Pancreas (tissue), 10 donors: ENCODE data around the gene ARHGEF1. TPM values are rescaled to one million over a fixed set of nuclear protein-coding genes. Genes with fewer than 3 reads are reported as not detected.

Experiments used
- ATAC-seq, 4 donors: fragments of 200-7000 bp; cut with Tn5 transposase; one replicate each; pipeline versions ENCODE4 v1.8.0 to v1.9.1; 2020; ENCODE audit warnings: mild to moderate bottlenecking in 4 of 4, moderate library complexity in 4 of 4
- DNase-seq, 6 donors: peaks; one replicate each; pipeline ENCODE4 v3.0.0-alpha.2; 2020
- FAIRE-seq: peaks from 2 replicates; lab custom pipeline; 2012; peaks lifted over from hg19 to GRCh38; lab: Jason Lieb, UNC
- H3K27ac ChIP-seq, 4 donors: fragments of 200-600 bp; sonication (generic); 1 replicate in 3 of 4; 2 replicates in 1 of 4; pipeline versions ENCODE4 v1.5.0 to v1.8.0; 2020
- H3K27me3 ChIP-seq, 4 donors: fragments of 200-600 bp; one replicate each; pipeline ENCODE4 v1.8.0; 2021
- H3K36me3 ChIP-seq, 3 donors: fragments of 200-600 bp; sonication (generic) in 1 of 3; one replicate each; pipeline versions ENCODE4 v1.5.0 to v1.8.0; 2020 to 2021
- H3K4me1 ChIP-seq, 3 donors: fragments of 200-600 bp; one replicate each; pipeline ENCODE4 v1.8.0; 2021
- H3K4me3 ChIP-seq, 4 donors: fragments of 200-600 bp; sonication (generic) in 2 of 4; one replicate each; pipeline versions ENCODE4 v1.5.0 to v1.8.0; 2020 to 2021
- H3K9me3 ChIP-seq, 4 donors: fragments of 200-600 bp; one replicate each; pipeline ENCODE4 v1.8.0; 2021
- CTCF ChIP-seq, 4 donors: fragments of 200-600 bp; sonication (generic) in 3 of 4; IDR thresholded peaks; one replicate each; pipeline versions ENCODE4 v1.5.0 to v1.8.0; 2021; ENCODE audit warnings: antibody characterized with exemption in 4 of 4
- WGBS, 2 donors: extraction: QIAGEN DNeasy Blood & Tissue Kit; methylation state at CpG; one replicate each; pipeline ENCODE4 v1.1.7; 2013; 5-methylcytosine and 5-hydroxymethylcytosine counted together
- intact Hi-C, 3 donors: fragments of 100-400 bp; cut with DNase I; formaldehyde crosslinking; loops; one replicate each; pipeline versions ENCODE4 v1.11.1 to v1.14.2; 2022
- polyA plus RNA-seq, 2 donors: library from polyadenylated mRNA; stranded (reverse); fragments of 200-250 nt; gene quantifications; one replicate each; pipeline ENCODE4 v1.2.3, GENCODE V29; 2013
- total RNA-seq, 6 donors: library from RNA; stranded (reverse); fragmentation: NEBNext Ultra II Directional in 4 of 6; extraction: Animal tissue kit (Norgen Biotek cat#: 25700) in 4 of 6; gene quantifications; one replicate each; pipeline versions ENCODE4 v1.2.1 to v1.2.4, GENCODE V29; 2021 to 2023
- donor health status: healthy with polysubstance abuse.
- donor health status: DM: no; HTN: no; CAD: no; lungs with moderate emphysema.
- donor health status: DM: no; HTN: no; CAD: no.
- donor health status: control.
- donor health status: control.
- donor health status: Bipolar disorder and iron deficiency.
- donor health status: DM: yes; HTN: yes; CAD: no.
- donor health status: DM: no; HTN: no; CAD: no.
- donor health status: DM: no; HTN: no; CAD: no.
- donor health status: DM: yes; HTN: yes; CAD: no.

The ARHGEF1 gene
- total and polyA plus RNA-seq, 8 donors, result 26.3 to 179 (median 39.3) TPM

GRCh38 chr19:41868120-41868988 is 14.6 kb upstream of the ARHGEF1 start:
- TF ChIP-seq CTCF (IDR thresholded peaks at IDR 0.05), result no peak
- no peak overlapping the region for H3K27ac ChIP-seq
- H3K36me3 ChIP-seq, result peaks cover 2 to 57% (median 28%) of the 10 kb centered on the region in 3 donors
- ATAC-seq (no peak), FAIRE-seq (no peak), DNase-seq (peak in 2 of 6 donors; percentile 11 to 30)
- peaks cover 0 to 7% (median 4%) of the 10 kb centered on the region in 3 donors for H3K4me1 ChIP-seq
- WGBS, 2 donors, result 52 to 54% methylated on average over 10 of the region's 10 CpGs
- no peaks in the 10 kb centered on the region for H3K9me3 ChIP-seq
- intact Hi-C loops, result no loop called here
- H3K4me3 ChIP-seq, result no peak overlapping the region
- no peaks in the 10 kb centered on the region for H3K27me3 ChIP-seq

GRCh38 chr19:41868989-41869300 is 14.0 kb upstream of the ARHGEF1 start:
- no peak for TF ChIP-seq CTCF (IDR thresholded peaks at IDR 0.05)
- DNase-seq, result peak in 2 of 6 donors; percentile 25 to 50
- ATAC-seq, result no peak
- Histone ChIP-seq H3K27me3 (no peaks in the 10 kb centered on the region), H3K4me3 (no peak overlapping the region), H3K9me3 (no peaks in the 10 kb centered on the region), H3K36me3 (peaks cover 2 to 56% (median 28%) of the 10 kb centered on the region in 3 donors), H3K4me1 (peaks cover 0 to 5% (median 4%) of the 10 kb centered on the region in 3 donors), H3K27ac (no peak overlapping the region)
- FAIRE-seq, result no peak
- 86 to 87% methylated on average over 12 of the region's 12 CpGs for WGBS, 2 donors
- intact Hi-C loops, result no loop called here

GRCh38 chr19:41869374-41869955 is 13.5 kb upstream of the ARHGEF1 start:
- no peaks in the 10 kb centered on the region for H3K27me3 ChIP-seq
- H3K4me3 ChIP-seq, result no peak overlapping the region
- H3K36me3 ChIP-seq, result peaks cover 2 to 51% (median 24%) of the 10 kb centered on the region in 3 donors
- TF ChIP-seq CTCF (IDR thresholded peaks at IDR 0.05), result no peak
- no peak overlapping the region for H3K27ac ChIP-seq
- ATAC-seq (no peak), DNase-seq (peak in 2 of 6 donors; percentile 44 to 73), FAIRE-seq (no peak)
- no peaks in the 10 kb centered on the region for H3K9me3 ChIP-seq
- H3K4me1 ChIP-seq, result peaks cover 0 to 5% (median 4%) of the 10 kb centered on the region in 3 donors
- intact Hi-C loops, result no loop called here
- 85 to 86% methylated on average over 13 of the region's 13 CpGs for WGBS, 2 donors

GRCh38 chr19:41870401-41870873 is 12.5 kb upstream of the ARHGEF1 start:
- H3K4me3 ChIP-seq, result no peak overlapping the region
- intact Hi-C loops, result loop anchor here in 1 of 3 donors (5.0 kb wide), 1 partner anchor 82 kb away; no protein-coding TSS in a partner anchor
- H3K9me3 ChIP-seq, result no peaks in the 10 kb centered on the region
- WGBS, 2 donors, result 60 to 98% methylated on average over 3 of the region's 3 CpGs
- H3K4me1 ChIP-seq, result peaks cover 0 to 5% (median 4%) of the 10 kb centered on the region in 3 donors
- ATAC-seq, result no peak
- no peak for FAIRE-seq
- no peak overlapping the region for H3K27ac ChIP-seq
- peak in 1 of 6 donors; percentile 18 for DNase-seq
- H3K27me3 ChIP-seq, result no peaks in the 10 kb centered on the region
- TF ChIP-seq CTCF (IDR thresholded peaks at IDR 0.05), result no peak
- H3K36me3 ChIP-seq, result peaks cover under 1 to 41% (median 18%) of the 10 kb centered on the region in 3 donors
